Testis (tissue), 3 donors: ENCODE data around the gene TMEM120B. TPM values are rescaled to one million over a fixed set of nuclear protein-coding genes. Genes with fewer than 3 reads are reported as not detected.
"Not testable (repeated sequence)": the region's sequence is repeated elsewhere in the genome, so short reads cannot be mapped to it uniquely, and the experiment has no call there.

Experiments
- DNase-seq: peaks from one replicate; pipeline ENCODE4 v3.0.0-alpha.2; 2019
- H3K27ac ChIP-seq, 2 donors: fragments of 200-600 bp; sonication (generic); one replicate each; pipeline ENCODE4 v1.5.1; 2019
- H3K27me3 ChIP-seq: fragments of 200-600 bp; sonication (generic); one replicate; pipeline ENCODE4 v1.5.1; 2019
- H3K36me3 ChIP-seq: fragments of 200-600 bp; sonication (generic); one replicate; pipeline ENCODE4 v1.5.1; 2017; ENCODE audit warnings: low read depth; ENCODE audit errors: missing control alignments
- H3K4me1 ChIP-seq: fragments of 200-600 bp; sonication (generic); one replicate; pipeline ENCODE4 v1.5.1; 2019
- H3K4me3 ChIP-seq, 2 donors: fragments of 200-600 bp; sonication (generic); one replicate each; pipeline ENCODE4 v1.5.1; 2017 to 2019
- H3K9me3 ChIP-seq: fragments of 200-600 bp; sonication (generic); one replicate; pipeline ENCODE4 v1.5.1; 2017
- POLR2A ChIP-seq: fragments of 450-650 bp; IDR thresholded peaks from one replicate; pipeline ENCODE4 v1.6.1; 2017; ENCODE audit warnings: antibody characterized with exemption, mild to moderate bottlenecking, moderate library complexity
- WGBS, 2 donors: methylation state at CpG; one replicate each; pipeline ENCODE4 v1.1.5; 2018; 5-methylcytosine and 5-hydroxymethylcytosine counted together
- intact Hi-C: fragments of 100-400 bp; cut with DNase I; formaldehyde crosslinking; loops from one replicate; pipeline ENCODE4 v1.15.1; 2023; ENCODE audit warnings: low total_unique reads
- polyA plus RNA-seq: library from polyadenylated mRNA; stranded (reverse); fragments of 350-450 nt; fragmentation: Illumina TruSeq; extraction: RNeasy Lipid Tissue Mini Kit (QIAGEN cat#74804); gene quantifications from one replicate; pipeline ENCODE4 v1.2.3, GENCODE V29; 2014; ENCODE audit warnings: low read depth, low replicate concordance; ENCODE audit not compliant: insufficient read depth
- total RNA-seq, 2 donors: library from RNA; depleted of rRNA; stranded (reverse); fragments of >200 nt; gene quantifications; one replicate each; pipeline ENCODE4 v1.2.3, GENCODE V29; 2016
- TF ChIP-seq, protein P1 (sequence below), 3 experiments: fragments of 450-650 bp in 2 of 3; fragments of 200-600 bp in 1 of 3; sonication (generic) in 1 of 3; IDR thresholded peaks; one replicate each; pipeline ENCODE4 v1.5.1; 2016 to 2019; ENCODE audit warnings: antibody characterized with exemption in 3 of 3, mild to moderate bottlenecking in 2 of 3, moderate library complexity in 1 of 3

TMEM120B gene
- total and polyA plus RNA-seq, 3 donors from 2014 or later = 4.9 to 17.2 (median 16.9) TPM

DNA sequence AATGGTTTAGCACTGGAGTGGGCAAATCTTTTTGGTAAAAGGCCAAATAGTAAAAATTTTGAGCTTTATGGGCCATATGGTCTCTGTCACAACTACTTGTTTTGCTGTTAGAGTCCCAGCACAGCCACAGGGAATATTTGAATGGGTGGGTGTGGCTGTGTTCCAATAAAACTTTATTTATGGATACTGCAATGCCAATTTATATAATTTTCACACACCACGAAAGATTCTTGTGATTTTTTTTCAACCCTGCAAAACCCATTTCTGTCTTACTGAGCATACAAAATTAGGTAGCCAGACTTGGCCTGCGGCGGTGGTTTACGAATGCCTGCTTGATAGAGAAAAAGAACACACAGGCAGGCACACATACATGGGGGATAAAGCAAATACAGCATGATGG lies 28.3 kb downstream of the TMEM120B start:
- 95 to 97% methylated on average over 4 of the region's 4 CpGs for WGBS, 2 donors
- Histone ChIP-seq H3K9me3 (no peaks in the 10 kb centered on the region), H3K27ac (no peak overlapping the region), H3K27me3 (no peaks in the 10 kb centered on the region), H3K4me3 (no peak overlapping the region), H3K4me1 (no peaks in the 10 kb centered on the region), H3K36me3 (no peaks in the 10 kb centered on the region)
- intact Hi-C loops = no loop called here
- DNase-seq = no peak
- TF ChIP-seq, protein P1, sequence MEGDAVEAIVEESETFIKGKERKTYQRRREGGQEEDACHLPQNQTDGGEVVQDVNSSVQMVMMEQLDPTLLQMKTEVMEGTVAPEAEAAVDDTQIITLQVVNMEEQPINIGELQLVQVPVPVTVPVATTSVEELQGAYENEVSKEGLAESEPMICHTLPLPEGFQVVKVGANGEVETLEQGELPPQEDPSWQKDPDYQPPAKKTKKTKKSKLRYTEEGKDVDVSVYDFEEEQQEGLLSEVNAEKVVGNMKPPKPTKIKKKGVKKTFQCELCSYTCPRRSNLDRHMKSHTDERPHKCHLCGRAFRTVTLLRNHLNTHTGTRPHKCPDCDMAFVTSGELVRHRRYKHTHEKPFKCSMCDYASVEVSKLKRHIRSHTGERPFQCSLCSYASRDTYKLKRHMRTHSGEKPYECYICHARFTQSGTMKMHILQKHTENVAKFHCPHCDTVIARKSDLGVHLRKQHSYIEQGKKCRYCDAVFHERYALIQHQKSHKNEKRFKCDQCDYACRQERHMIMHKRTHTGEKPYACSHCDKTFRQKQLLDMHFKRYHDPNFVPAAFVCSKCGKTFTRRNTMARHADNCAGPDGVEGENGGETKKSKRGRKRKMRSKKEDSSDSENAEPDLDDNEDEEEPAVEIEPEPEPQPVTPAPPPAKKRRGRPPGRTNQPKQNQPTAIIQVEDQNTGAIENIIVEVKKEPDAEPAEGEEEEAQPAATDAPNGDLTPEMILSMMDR (IDR thresholded peaks at IDR 0.05) = no peak
- no peak for TF ChIP-seq POLR2A

DNA sequence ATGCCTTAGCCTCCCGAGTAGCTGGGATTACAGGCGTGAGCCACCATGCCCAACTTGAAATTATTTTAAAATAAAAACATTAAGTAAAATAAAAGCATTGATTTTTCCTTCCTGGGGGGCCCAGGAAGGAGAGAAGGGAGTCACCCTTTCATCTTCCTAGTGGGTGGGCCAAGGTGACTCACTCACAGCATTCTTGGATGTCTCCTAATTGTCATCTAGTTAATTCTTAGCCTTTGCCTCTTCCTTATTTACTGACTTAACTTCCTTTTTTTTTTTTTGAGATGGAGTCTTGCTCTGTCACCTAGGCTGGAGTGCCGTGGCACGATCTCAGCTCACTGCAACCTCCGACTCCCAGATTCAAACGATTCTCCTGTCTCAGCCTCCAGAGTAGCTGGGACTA lies 29.2 kb downstream of the TMEM120B start:
- H3K27me3 ChIP-seq = no peaks in the 10 kb centered on the region
- no peaks in the 10 kb centered on the region for H3K9me3 ChIP-seq
- no peak for DNase-seq
- H3K27ac ChIP-seq = no peak overlapping the region
- H3K4me3 ChIP-seq = no peak overlapping the region
- H3K4me1 ChIP-seq = no peaks in the 10 kb centered on the region
- no peaks in the 10 kb centered on the region for H3K36me3 ChIP-seq
- no peak for TF ChIP-seq POLR2A
- TF ChIP-seq, protein P1 (IDR thresholded peaks at IDR 0.05) = no peak
- intact Hi-C loops = no loop called here
- WGBS, 2 donors = 95 to 98% methylated on average over 6 of the region's 6 CpGs

DNA sequence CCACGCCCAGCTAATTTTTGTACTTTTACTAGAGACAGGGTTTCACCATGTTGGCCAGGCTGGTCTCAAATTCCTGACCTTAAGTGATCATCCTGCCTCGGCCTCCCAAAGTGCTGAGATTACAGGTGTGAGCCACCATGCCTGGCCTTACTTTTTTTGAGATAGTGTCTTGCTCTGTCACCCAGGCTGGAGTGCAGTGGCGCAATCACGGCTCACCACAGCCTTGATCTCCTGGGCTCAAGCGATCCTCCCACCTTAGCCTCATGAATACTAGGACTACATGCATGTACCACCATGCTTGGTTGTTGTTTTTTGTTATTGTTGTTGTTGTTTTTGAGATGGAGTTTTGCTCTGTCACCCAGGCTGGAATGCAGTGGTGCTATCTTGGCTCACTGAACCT lies 33.0 kb downstream of the TMEM120B start:
- H3K4me3 ChIP-seq, H3K27ac ChIP-seq, H3K4me1 ChIP-seq, H3K27me3 ChIP-seq, H3K36me3 ChIP-seq, intact Hi-C loops, H3K9me3 ChIP-seq, DNase-seq: not testable (repeated sequence)
- WGBS, 2 donors = 95% methylated on average over 5 of the region's 5 CpGs

DNA sequence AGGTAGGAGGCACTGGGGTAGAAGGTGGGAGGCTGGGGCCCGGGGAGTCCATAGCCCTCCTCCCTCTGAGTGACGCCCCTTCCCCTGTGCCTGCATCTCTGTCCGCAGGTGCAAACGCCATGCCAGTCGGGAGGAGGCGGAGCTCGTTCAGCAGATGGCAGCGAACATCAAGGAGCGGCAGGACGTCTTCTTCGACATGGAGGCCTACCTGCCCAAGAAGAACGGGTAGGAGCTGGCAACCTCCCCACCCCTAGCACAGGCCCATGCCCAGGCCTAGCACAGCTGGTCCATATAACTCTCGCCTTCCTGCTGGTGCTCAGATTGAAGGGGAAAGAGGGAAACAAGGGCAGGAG lies 35.6 kb downstream of the TMEM120B start:
- no peaks in the 10 kb centered on the region for H3K9me3 ChIP-seq
- no peaks in the 10 kb centered on the region for H3K27me3 ChIP-seq
- H3K36me3 ChIP-seq = no peaks in the 10 kb centered on the region
- no peak overlapping the region for H3K27ac ChIP-seq
- TF ChIP-seq POLR2A = no peak
- TF ChIP-seq, protein P1 (IDR thresholded peaks at IDR 0.05) = no peak
- intact Hi-C loops = no loop called here
- WGBS, 2 donors = 67 to 78% methylated on average over 7 to 13 of the region's 13 CpGs
- DNase-seq = no peak
- no peak overlapping the region for H3K4me3 ChIP-seq
- H3K4me1 ChIP-seq = peaks cover 9% of the 10 kb centered on the region

DNA sequence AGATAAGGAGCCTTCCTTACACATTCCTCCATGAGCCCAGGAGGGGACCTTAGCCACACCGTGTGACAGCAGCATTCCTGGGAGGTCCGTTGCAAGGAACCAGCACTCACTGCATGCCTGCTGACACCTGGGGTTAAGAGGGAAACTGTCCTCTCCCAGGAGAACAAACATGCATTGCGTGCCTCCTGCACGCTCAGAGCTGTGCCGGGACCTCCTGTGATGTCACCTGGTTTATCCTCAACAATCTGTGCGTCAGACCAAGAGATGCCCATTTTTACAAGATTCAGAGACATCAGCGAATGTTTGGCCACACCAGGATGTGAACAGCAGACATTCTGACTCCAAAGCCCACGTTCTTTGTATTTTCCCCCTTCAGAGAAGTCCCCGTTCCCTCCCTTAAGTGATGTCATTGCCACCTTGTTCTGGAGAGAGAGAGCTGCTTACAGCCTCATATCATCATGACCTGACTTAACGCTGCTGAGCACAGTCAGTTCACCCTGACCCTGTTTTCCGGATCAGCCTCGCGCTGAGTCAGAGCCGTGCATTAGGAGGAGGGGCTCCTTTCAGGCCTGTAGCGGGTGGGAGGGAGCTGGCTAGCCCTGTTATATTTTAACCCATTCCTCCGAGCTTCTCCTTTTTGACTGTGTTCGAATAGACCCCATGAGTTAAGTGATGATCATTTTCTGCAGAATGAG lies 36.2 kb downstream of the TMEM120B start:
- intact Hi-C loops = no loop called here
- H3K36me3 ChIP-seq = no peaks in the 10 kb centered on the region

More for the DNA sequence above, 36.2 kb downstream of the TMEM120B start:
- Histone ChIP-seq H3K9me3 (no peaks in the 10 kb centered on the region), H3K4me1 (peaks cover 9% of the 10 kb centered on the region), H3K4me3 (no peak overlapping the region), H3K27ac (no peak overlapping the region), H3K27me3 (no peaks in the 10 kb centered on the region)
- 39 to 53% methylated on average over 17 of the region's 17 CpGs for WGBS, 2 donors
- TF ChIP-seq POLR2A = no peak
- TF ChIP-seq, protein P1 (IDR thresholded peaks at IDR 0.05) = no peak
- peak; percentile 37 for DNase-seq
